Neural cell (in vitro differentiated cells): ENCODE measurements around the gene FGD4. TPM values are rescaled to one million over a fixed set of nuclear protein-coding genes. Genes with fewer than 3 reads are reported as not detected.
"Not testable (repeated sequence)": the region's sequence is repeated elsewhere in the genome, so short reads cannot be mapped to it uniquely, and the experiment has no call there.

Experiments
- H2AFZ ChIP-seq: fragments of 200-600, 300-800 bp; sonication (generic), shearing (Covaris generic); 2 replicates; pipeline ENCODE4 v1.6.0; 2014; ENCODE audit warnings: low read depth, mild to moderate bottlenecking, antibody characterized with exemption, low read length, moderate library complexity
- H3F3A ChIP-seq: fragments of 200-600 bp; shearing (Covaris generic); 2 replicates; pipeline ENCODE4 v1.6.1; 2016; ENCODE audit warnings: mild to moderate bottlenecking, moderate library complexity, mixed read lengths, antibody characterized with exemption, low read length; ENCODE audit not compliant: insufficient read depth, poor library complexity, severe bottlenecking
- H3K27ac ChIP-seq: fragments of 200-600, 300-800 bp; sonication (generic), shearing (Covaris generic); 2 replicates; pipeline ENCODE4 v1.5.1; 2014; ENCODE audit warnings: mild to moderate bottlenecking, low read length, moderate library complexity
- H3K27me3 ChIP-seq: fragments of 300-800, 200-600 bp; sonication (generic), shearing (Covaris generic); 2 replicates; pipeline ENCODE4 v1.6.0; 2014; ENCODE audit warnings: mild to moderate bottlenecking, low read depth, low read length, moderate library complexity; ENCODE audit not compliant: insufficient read depth
- H3K36me3 ChIP-seq: fragments of 300-800, 200-600 bp; sonication (generic), shearing (Covaris generic); 2 replicates; pipeline ENCODE4 v1.5.1; 2014; ENCODE audit warnings: mild to moderate bottlenecking, antibody characterized with exemption, low read length, moderate library complexity; ENCODE audit not compliant: insufficient read depth
- H3K4me2 ChIP-seq: fragments of 300-800, 200-600 bp; sonication (generic), shearing (Covaris generic); 2 replicates; pipeline ENCODE4 v1.6.0; 2014; ENCODE audit warnings: mild to moderate bottlenecking, low read length
- H3K4me3 ChIP-seq: fragments of 300-800, 200-600 bp; sonication (generic), shearing (Covaris generic); 2 replicates; pipeline ENCODE4 v1.5.1; 2014; ENCODE audit warnings: mild to moderate bottlenecking, low read length, moderate library complexity
- H3K79me2 ChIP-seq: fragments of 200-600 bp; shearing (Covaris generic); replicated peaks from 2 replicates; pipeline ENCODE4 v1.6.0; 2014; ENCODE audit warnings: mild to moderate bottlenecking, low read length, moderate library complexity; ENCODE audit not compliant: insufficient read depth
- H3K9ac ChIP-seq: fragments of 300-800, 200-600 bp; sonication (generic), shearing (Covaris generic); 2 replicates; pipeline ENCODE4 v1.6.1; 2016; ENCODE audit warnings: mild to moderate bottlenecking, low read length, mixed read lengths
- H3K9me2 ChIP-seq: fragments of 200-600 bp; shearing (Covaris generic); 2 replicates; pipeline ENCODE4 v1.6.1; 2016; ENCODE audit warnings: mild to moderate bottlenecking, low read length, mixed read lengths; ENCODE audit not compliant: insufficient read depth
- H3K9me3 ChIP-seq: fragments of 200-600, 300-800 bp; sonication (generic), shearing (Covaris generic); 2 replicates; pipeline ENCODE4 v1.6.1; 2016; ENCODE audit warnings: mild to moderate bottlenecking, mixed run types, low read length, moderate library complexity, mixed read lengths
- H4K20me1 ChIP-seq: fragments of 200-600 bp; shearing (Covaris generic); 2 replicates; pipeline ENCODE4 v1.6.1; 2016; ENCODE audit warnings: mild to moderate bottlenecking, mixed run types; ENCODE audit not compliant: insufficient read depth
- CTCF ChIP-seq: fragments of 450-650 bp; IDR thresholded peaks from 2 replicates; pipeline ENCODE4 v1.5.1; 2014; ENCODE audit warnings: antibody characterized with exemption, mild to moderate bottlenecking, moderate library complexity; ENCODE audit not compliant: poor library complexity, severe bottlenecking
- EZH2 ChIP-seq: fragments of 200-600, 300-800 bp; shearing (Covaris generic), sonication (generic); IDR thresholded peaks from 2 replicates; pipeline ENCODE4 v1.6.1; 2014; ENCODE audit warnings: antibody characterized with exemption, low read length, borderline replicate concordance, mild to moderate bottlenecking; ENCODE audit not compliant: insufficient read depth, poor library complexity, severe bottlenecking
- MXI1 ChIP-seq: fragments of 450-650 bp; conservative IDR thresholded peaks from 2 replicates; pipeline ENCODE4 v1.6.1; 2014; ENCODE audit warnings: antibody characterized with exemption, mild to moderate bottlenecking; ENCODE audit not compliant: poor library complexity, severe bottlenecking
- POLR2AphosphoS5 ChIP-seq: IDR thresholded peaks from 2 replicates; pipeline ENCODE4 v1.6.1; 2012
- RAD21 ChIP-seq: fragments of 450-650 bp; conservative IDR thresholded peaks from 2 replicates; pipeline ENCODE4 v1.6.1; 2014; ENCODE audit warnings: antibody characterized with exemption, mild to moderate bottlenecking, moderate library complexity
- REST ChIP-seq: IDR thresholded peaks from 2 replicates; pipeline ENCODE4 v1.6.1; 2012; ENCODE audit warnings: borderline replicate concordance
- polyA plus RNA-seq: library from polyadenylated mRNA; depleted of rRNA; stranded (reverse); fragments of >200 nt; gene quantifications from 2 replicates; pipeline ENCODE4 v1.2.3, GENCODE V29; 2014

FGD4 gene
- polyA plus RNA-seq, 1 donor from 2014 or later = 24.4 TPM

GRCh38 chr12:32560520-32560919 is 161.2 kb downstream of the FGD4 start:
- Histone ChIP-seq H3K4me2 (no peak overlapping the region), H3K36me3 (peaks cover 5% of the 10 kb centered on the region), H3K9me2 (no peaks in the 10 kb centered on the region), H3K4me3 (no peak overlapping the region), H3K9ac (no peak overlapping the region), H4K20me1 (no peaks in the 10 kb centered on the region), H3K27me3 (no peaks in the 10 kb centered on the region), H3K79me2 (peaks cover 53% of the 10 kb centered on the region), H3F3A (no peaks in the 10 kb centered on the region), H2AFZ (no peak overlapping the region), H3K27ac (no peak overlapping the region), H3K9me3 (no peaks in the 10 kb centered on the region)
- no peak for TF ChIP-seq POLR2AphosphoS5
- no peak for TF ChIP-seq RAD21
- no peak for TF ChIP-seq REST
- no peak for TF ChIP-seq MXI1
- no peak for TF ChIP-seq CTCF
- no peak for TF ChIP-seq EZH2

- peaks cover 47% of the 10 kb centered on the region for H3K79me2 ChIP-seq
- no peak overlapping the region for H3K9ac ChIP-seq
- no peaks in the 10 kb centered on the region for H3K9me2 ChIP-seq
- no peaks in the 10 kb centered on the region for H3K27me3 ChIP-seq
- no peak overlapping the region for H3K27ac ChIP-seq
- TF ChIP-seq REST (peak; percentile 20), EZH2 (no peak)
- no peak overlapping the region for H2AFZ ChIP-seq
- no peak overlapping the region for H3K4me3 ChIP-seq
- peaks cover 5% of the 10 kb centered on the region for H3K36me3 ChIP-seq
- H3F3A ChIP-seq = no peaks in the 10 kb centered on the region
- H4K20me1 ChIP-seq = no peaks in the 10 kb centered on the region
- no peaks in the 10 kb centered on the region for H3K9me3 ChIP-seq
- no peak overlapping the region for H3K4me2 ChIP-seq
Measured at GRCh38 chr12:32561931-32562341, 162.6 kb downstream of the FGD4 start.

GRCh38 chr12:32562413-32562812 is 163.1 kb downstream of the FGD4 start:
- not testable (repeated sequence) for H4K20me1 ChIP-seq, H3K4me2 ChIP-seq, H3K9ac ChIP-seq, H3K27ac ChIP-seq, H3F3A ChIP-seq, H2AFZ ChIP-seq, H3K9me3 ChIP-seq, H3K27me3 ChIP-seq, H3K9me2 ChIP-seq, H3K36me3 ChIP-seq, H3K4me3 ChIP-seq
- H3K79me2 ChIP-seq = peaks cover 44% of the 10 kb centered on the region
